ENCODE results near the gene GP1BA.

DNA sequence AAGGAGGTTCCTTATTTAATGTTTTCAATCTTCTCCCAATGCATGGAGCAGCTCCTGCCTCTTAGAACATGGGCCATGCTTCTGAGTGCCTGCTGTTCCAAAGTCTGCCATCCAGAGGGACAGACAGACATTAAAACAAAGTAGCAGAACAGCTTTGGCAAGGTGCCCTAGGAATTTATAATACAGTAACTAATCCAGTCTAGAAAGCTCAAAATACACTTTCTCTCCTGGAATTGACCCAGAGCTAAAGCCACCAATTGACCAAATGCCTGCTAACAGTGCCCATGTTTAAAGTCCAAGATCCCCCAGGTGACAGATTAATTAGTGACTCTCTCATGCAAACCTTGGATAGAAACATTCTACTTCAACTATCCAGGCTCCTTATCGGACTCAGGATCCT is 18.1 kb upstream of the GP1BA start:
- TF ChIP-seq, protein P1, sequence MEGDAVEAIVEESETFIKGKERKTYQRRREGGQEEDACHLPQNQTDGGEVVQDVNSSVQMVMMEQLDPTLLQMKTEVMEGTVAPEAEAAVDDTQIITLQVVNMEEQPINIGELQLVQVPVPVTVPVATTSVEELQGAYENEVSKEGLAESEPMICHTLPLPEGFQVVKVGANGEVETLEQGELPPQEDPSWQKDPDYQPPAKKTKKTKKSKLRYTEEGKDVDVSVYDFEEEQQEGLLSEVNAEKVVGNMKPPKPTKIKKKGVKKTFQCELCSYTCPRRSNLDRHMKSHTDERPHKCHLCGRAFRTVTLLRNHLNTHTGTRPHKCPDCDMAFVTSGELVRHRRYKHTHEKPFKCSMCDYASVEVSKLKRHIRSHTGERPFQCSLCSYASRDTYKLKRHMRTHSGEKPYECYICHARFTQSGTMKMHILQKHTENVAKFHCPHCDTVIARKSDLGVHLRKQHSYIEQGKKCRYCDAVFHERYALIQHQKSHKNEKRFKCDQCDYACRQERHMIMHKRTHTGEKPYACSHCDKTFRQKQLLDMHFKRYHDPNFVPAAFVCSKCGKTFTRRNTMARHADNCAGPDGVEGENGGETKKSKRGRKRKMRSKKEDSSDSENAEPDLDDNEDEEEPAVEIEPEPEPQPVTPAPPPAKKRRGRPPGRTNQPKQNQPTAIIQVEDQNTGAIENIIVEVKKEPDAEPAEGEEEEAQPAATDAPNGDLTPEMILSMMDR (IDR thresholded peaks at IDR 0.05; ENCODE audit: low read depth, low read length, poor library complexity, severe bottlenecking) = no peak
- TF ChIP-seq EZH2phosphoT487 (IDR thresholded peaks at IDR 0.05; ENCODE audit: borderline replicate concordance, low read length) = no peak
